Neuronal stem cell (in vitro differentiated cells): ENCODE results near the gene ZNRF4.
"Not testable (repeated sequence)": the region's sequence is repeated elsewhere in the genome, so short reads cannot be mapped to it uniquely, and the experiment has no call there.

Source experiments
- DNase-seq: peaks from one replicate; pipeline ENCODE4 v3.0.0-alpha.2; 2013; ENCODE audit warnings: low spot score
- H2AFZ ChIP-seq: one replicate; pipeline ENCODE4 v1.6.1; 2013; ENCODE audit warnings: mild to moderate bottlenecking, low read length, inconsistent platforms
- H2AK5ac ChIP-seq: 2 replicates; pipeline ENCODE4 v1.6.1; 2013; ENCODE audit warnings: low read depth, mild to moderate bottlenecking, inconsistent platforms, low read length, moderate library complexity, mixed read lengths
- H2BK120ac ChIP-seq: 2 replicates; pipeline ENCODE4 v1.6.1; 2013; ENCODE audit warnings: low read depth, mild to moderate bottlenecking, inconsistent platforms, low read length, moderate library complexity, mixed read lengths
- H2BK12ac ChIP-seq: one replicate; pipeline ENCODE4 v1.6.1; 2013; ENCODE audit warnings: low read length, inconsistent platforms
- H2BK15ac ChIP-seq: 2 replicates; pipeline ENCODE4 v1.6.1; 2013; ENCODE audit warnings: mild to moderate bottlenecking, low read length, inconsistent platforms, mixed read lengths
- H2BK5ac ChIP-seq: one replicate; pipeline ENCODE4 v1.6.1; 2013; ENCODE audit warnings: inconsistent platforms, mild to moderate bottlenecking, low read length, moderate library complexity
- H3K14ac ChIP-seq: one replicate; pipeline ENCODE4 v1.6.1; 2013; ENCODE audit warnings: low read length, inconsistent platforms
- H3K18ac ChIP-seq: 2 replicates; pipeline ENCODE4 v1.6.1; 2013; ENCODE audit warnings: low read length, inconsistent platforms
- H3K23ac ChIP-seq: 2 replicates; pipeline ENCODE4 v1.6.1; 2013; ENCODE audit warnings: low read depth, mild to moderate bottlenecking, mixed read lengths, low read length, inconsistent platforms; ENCODE audit not compliant: poor library complexity
- H3K27ac ChIP-seq: replicated peaks from 3 replicates; pipeline ENCODE4 v1.5.1; 2013; ENCODE audit warnings: low read length, inconsistent platforms
- H3K27me3 ChIP-seq, 3 experiments: 2 replicates each; pipeline ENCODE4 v1.6.1; 2013; ENCODE audit warnings: low read length in 3 of 3, mild to moderate bottlenecking in 2 of 3, inconsistent platforms in 1 of 3, low read depth in 1 of 3, mixed read lengths in 1 of 3, moderate library complexity in 1 of 3; ENCODE audit not compliant: control insufficient read depth in 3 of 3, insufficient read depth in 3 of 3
- H3K36me3 ChIP-seq, 2 donors: replicated peaks in 1 of 2; 2 replicates each; pipeline ENCODE4 v1.6.1; 2013; ENCODE audit warnings: low read length in 2 of 2; ENCODE audit not compliant: control insufficient read depth in 2 of 2, insufficient read depth in 2 of 2
- H3K4ac ChIP-seq: 2 replicates; pipeline ENCODE4 v1.6.1; 2013; ENCODE audit warnings: inconsistent platforms, mild to moderate bottlenecking, low read length, moderate library complexity
- H3K4me1 ChIP-seq, 2 donors: 1 replicate in 1 of 2; 2 replicates in 1 of 2; pipeline ENCODE4 v1.6.1; 2013; ENCODE audit warnings: low read length in 2 of 2, low read depth in 1 of 2; ENCODE audit not compliant: control insufficient read depth in 2 of 2, insufficient read depth in 1 of 2
- H3K4me2 ChIP-seq: one replicate; pipeline ENCODE4 v1.6.1; 2013; ENCODE audit warnings: mild to moderate bottlenecking, low read length, inconsistent platforms; ENCODE audit not compliant: insufficient read depth, poor library complexity, severe bottlenecking
- H3K4me3 ChIP-seq, 2 donors: 2 replicates each; pipeline ENCODE4 v1.5.1; 2013; ENCODE audit warnings: low read length in 2 of 2, mild to moderate bottlenecking in 2 of 2, inconsistent platforms in 1 of 2, moderate library complexity in 1 of 2
- H3K79me1 ChIP-seq: one replicate; pipeline ENCODE4 v1.6.1; 2013; ENCODE audit warnings: low read depth, mild to moderate bottlenecking, inconsistent platforms, low read length, moderate library complexity
- H3K9ac ChIP-seq: one replicate; pipeline ENCODE4 v1.6.1; 2013; ENCODE audit warnings: mild to moderate bottlenecking, low read depth, low read length, inconsistent platforms; ENCODE audit not compliant: poor library complexity
- H3K9me3 ChIP-seq, 2 donors: replicated peaks in 1 of 2; 2 replicates each; pipeline versions ENCODE3 to v1.6.1; 2013; ENCODE audit warnings: low read length in 2 of 2, mild to moderate bottlenecking in 2 of 2, inconsistent platforms in 1 of 2, low read depth in 1 of 2, mixed read lengths in 1 of 2, moderate library complexity in 1 of 2; ENCODE audit not compliant: control insufficient read depth in 2 of 2, insufficient read depth in 1 of 2
- H4K8ac ChIP-seq: one replicate; pipeline ENCODE4 v1.6.1; 2013; ENCODE audit warnings: low read depth, mild to moderate bottlenecking, inconsistent platforms, low read length, moderate library complexity
- H4K91ac ChIP-seq: one replicate; pipeline ENCODE4 v1.6.1; 2013; ENCODE audit warnings: low read length, low read depth, mild to moderate bottlenecking, inconsistent platforms; ENCODE audit not compliant: poor library complexity
- WGBS, 2 donors: extraction: QIAGEN DNeasy Blood & Tissue Kit; methylation state at CpG; one replicate each; pipeline ENCODE4 v1.1.7; 2013; ENCODE audit warnings: missing lambda C conversion rate in 2 of 2, mixed read lengths in 1 of 2; ENCODE audit not compliant: insufficient read length in 2 of 2, insufficient replicate concordance in 1 of 2; ENCODE audit errors: extremely low coverage in 2 of 2; 5-methylcytosine and 5-hydroxymethylcytosine counted together

The ZNRF4 gene

GRCh38 chr19:5436948-5437306 is 18.3 kb upstream of the ZNRF4 start:
- no peaks in the 10 kb centered on the region for H3K79me1 ChIP-seq
- no peak overlapping the region for H3K23ac ChIP-seq
- peak overlapping the region; percentile 44 to 77 for H3K4me3 ChIP-seq
- H3K9ac ChIP-seq: peak overlapping the region; percentile 63
- no peak overlapping the region for H4K8ac ChIP-seq
- H3K27ac ChIP-seq: no peak overlapping the region
- H3K4me1 ChIP-seq: peaks cover 4 to 5% of the 10 kb centered on the region in 2 donors
- H2AFZ ChIP-seq: peak overlapping the region; percentile 93
- DNase-seq: no peak
- peak overlapping the region; percentile 38 for H2AK5ac ChIP-seq
- H3K27me3 ChIP-seq: no peaks in the 10 kb centered on the region
- H3K4me2 ChIP-seq: peak overlapping the region; percentile 94
- peak overlapping the region; percentile 8 for H3K4ac ChIP-seq
- no peak overlapping the region for H2BK120ac ChIP-seq
- H3K14ac ChIP-seq: no peak overlapping the region
- no peak overlapping the region for H2BK5ac ChIP-seq
- H4K91ac ChIP-seq: no peak overlapping the region
- peak overlapping the region; percentile 93 for H3K18ac ChIP-seq
- H2BK15ac ChIP-seq: peak overlapping the region; percentile 2
- no CpG with 5 or more reads among the region's 15 CpGs for WGBS, 2 donors
- H3K9me3 ChIP-seq: peaks cover 0 to 2% of the 10 kb centered on the region in 2 donors
- H2BK12ac ChIP-seq: no peak overlapping the region
- no peaks in the 10 kb centered on the region for H3K36me3 ChIP-seq

DNA sequence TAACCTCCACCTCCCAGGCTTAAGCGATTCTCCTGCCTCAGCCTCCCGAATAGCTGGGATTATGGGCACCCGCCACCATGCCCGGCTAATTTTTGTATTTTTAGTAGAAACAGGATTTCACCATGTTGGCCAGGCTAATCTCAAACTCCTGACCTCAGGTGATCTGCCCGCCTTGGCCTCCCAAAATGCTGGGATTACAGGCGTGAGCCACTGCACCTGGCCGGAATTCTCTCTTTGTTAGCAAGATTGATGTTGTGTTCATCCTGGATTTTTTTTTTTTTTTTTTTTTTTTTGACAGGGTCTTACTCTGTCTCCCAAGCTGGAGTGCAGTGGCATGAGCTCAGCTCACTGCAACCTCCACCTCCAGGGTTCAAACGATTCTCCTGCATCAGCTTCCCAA is 16.5 kb upstream of the ZNRF4 start:
- not testable (repeated sequence) for H2BK120ac ChIP-seq

GRCh38 chr19:5439452-5439851 is 15.8 kb upstream of the ZNRF4 start:
- Histone ChIP-seq H3K9me3 (peaks cover 0 to 2% of the 10 kb centered on the region in 2 donors), H3K23ac (no peak overlapping the region), H3K36me3 (no peaks in the 10 kb centered on the region), H2AFZ (no peak overlapping the region), H4K8ac (no peak overlapping the region), H3K79me1 (no peaks in the 10 kb centered on the region), H2AK5ac (no peak overlapping the region), H3K9ac (no peak overlapping the region), H3K27ac (no peak overlapping the region), H3K4me1 (peaks cover 4 to 5% of the 10 kb centered on the region in 2 donors), H3K18ac (no peak overlapping the region), H3K27me3 (no peaks in the 10 kb centered on the region), H3K14ac (no peak overlapping the region), H3K4ac (no peak overlapping the region), H2BK12ac (no peak overlapping the region), H3K4me3 (no peak overlapping the region), H2BK5ac (no peak overlapping the region), H4K91ac (no peak overlapping the region), H3K4me2 (no peak overlapping the region), H2BK120ac (no peak overlapping the region), H2BK15ac (no peak overlapping the region)
- DNase-seq: no peak

More for the DNA sequence above, 16.5 kb upstream of the ZNRF4 start:
- H2AFZ ChIP-seq, H3K4me3 ChIP-seq, H3K14ac ChIP-seq, H3K4me2 ChIP-seq, DNase-seq, H2BK5ac ChIP-seq, H3K27me3 ChIP-seq, H3K9me3 ChIP-seq, H4K8ac ChIP-seq, H2BK12ac ChIP-seq, H3K4ac ChIP-seq, H2BK15ac ChIP-seq, H2AK5ac ChIP-seq, H3K27ac ChIP-seq, H3K23ac ChIP-seq, H3K79me1 ChIP-seq, H3K9ac ChIP-seq, H3K36me3 ChIP-seq, H4K91ac ChIP-seq, H3K18ac ChIP-seq, H3K4me1 ChIP-seq: not testable (repeated sequence)
- WGBS, 2 donors: no CpG with 5 or more reads among the region's 8 CpGs

GRCh38 chr19:5440299-5440698 is 14.9 kb upstream of the ZNRF4 start:
- Histone ChIP-seq H2AFZ (no peak overlapping the region), H3K4me3 (no peak overlapping the region), H2BK5ac (no peak overlapping the region), H3K4me1 (peaks cover 3 to 5% of the 10 kb centered on the region in 2 donors), H2BK120ac (no peak overlapping the region), H3K23ac (no peak overlapping the region), H3K79me1 (no peaks in the 10 kb centered on the region), H2BK12ac (no peak overlapping the region), H3K18ac (no peak overlapping the region), H3K4ac (no peak overlapping the region), H4K91ac (no peak overlapping the region), H3K9ac (no peak overlapping the region), H3K27me3 (no peaks in the 10 kb centered on the region), H2BK15ac (no peak overlapping the region), H3K4me2 (no peak overlapping the region), H3K9me3 (peaks cover 0 to 2% of the 10 kb centered on the region in 2 donors), H4K8ac (no peak overlapping the region), H2AK5ac (no peak overlapping the region), H3K14ac (no peak overlapping the region), H3K36me3 (no peaks in the 10 kb centered on the region), H3K27ac (no peak overlapping the region)
- no peak for DNase-seq
- WGBS, 2 donors: no CpG with 5 or more reads among the region's 1 CpG
